Hepatocyte (in vitro differentiated cells): ENCODE results near the gene ABCG2. TPM values are rescaled to one million over a fixed set of nuclear protein-coding genes. Genes with fewer than 3 reads are reported as not detected.

Source experiments
- DNase-seq: peaks from one replicate; pipeline ENCODE4 v3.0.0-alpha.2; 2016; ENCODE audit warnings: low spot score
- H2AFZ ChIP-seq: fragments of 200-600 bp; sonication (generic); 2 replicates; pipeline ENCODE4 v1.6.0; 2016; ENCODE audit warnings: antibody characterized with exemption, mild to moderate bottlenecking
- H3K27ac ChIP-seq: fragments of 200-600 bp; sonication (generic); 2 replicates; pipeline ENCODE4 v1.5.1; 2016; ENCODE audit warnings: mild to moderate bottlenecking
- H3K27me3 ChIP-seq: fragments of 200-600 bp; sonication (generic); 2 replicates; pipeline ENCODE4 v1.6.1; 2016
- H3K36me3 ChIP-seq: fragments of 200-600 bp; sonication (generic); replicated peaks from 2 replicates; pipeline ENCODE4 v1.5.1; 2016; ENCODE audit warnings: low read depth; ENCODE audit not compliant: insufficient read depth
- H3K4me1 ChIP-seq: fragments of 200-600 bp; sonication (generic); 2 replicates; pipeline ENCODE4 v1.5.1; 2016; ENCODE audit warnings: mild to moderate bottlenecking, moderate library complexity; ENCODE audit not compliant: insufficient read depth
- H3K4me2 ChIP-seq: fragments of 200-600 bp; sonication (generic); 2 replicates; pipeline ENCODE4 v1.6.0; 2016
- H3K4me3 ChIP-seq: fragments of 200-600 bp; sonication (generic); 2 replicates; pipeline ENCODE4 v1.5.1; 2016; ENCODE audit warnings: mild to moderate bottlenecking
- H3K79me2 ChIP-seq: fragments of 200-600 bp; sonication (generic); 2 replicates; pipeline ENCODE4 v1.6.0; 2017; ENCODE audit warnings: mild to moderate bottlenecking
- H3K9me2 ChIP-seq: fragments of 200-600 bp; sonication (generic); replicated peaks from 2 replicates; pipeline ENCODE4 v1.6.0; 2017; ENCODE audit warnings: mild to moderate bottlenecking; ENCODE audit not compliant: insufficient read depth
- H3K9me3 ChIP-seq: fragments of 200-600 bp; sonication (generic); 2 replicates; pipeline ENCODE4 v1.5.1; 2016; ENCODE audit warnings: low read depth, mild to moderate bottlenecking
- H4K20me1 ChIP-seq: fragments of 200-600 bp; sonication (generic); 2 replicates; pipeline ENCODE4 v1.6.0; 2016; ENCODE audit warnings: mild to moderate bottlenecking; ENCODE audit not compliant: insufficient read depth, poor library complexity, severe bottlenecking
- CTCF ChIP-seq: fragments of 200-600 bp; sonication (generic); IDR thresholded peaks from 2 replicates; pipeline ENCODE4 v1.5.1; 2016; ENCODE audit warnings: antibody characterized with exemption, mild to moderate bottlenecking; ENCODE audit not compliant: poor library complexity
- EZH2 ChIP-seq: fragments of 200-600 bp; sonication (generic); IDR thresholded peaks from 2 replicates; pipeline ENCODE4 v1.6.1; 2016; ENCODE audit warnings: antibody characterized with exemption, mild to moderate bottlenecking, borderline replicate concordance
- EZH2phosphoT487 ChIP-seq: fragments of 200-600 bp; sonication (generic); IDR thresholded peaks from one replicate; pipeline ENCODE4 v1.6.1; 2018; ENCODE audit warnings: antibody characterized with exemption, mild to moderate bottlenecking, low read depth, moderate library complexity; ENCODE audit not compliant: unreplicated experiment, severe bottlenecking
- WGBS: methylation state at CpG from one replicate; pipeline ENCODE4 v1.1.6; 2016; ENCODE audit warnings: low lambda C conversion rate; ENCODE audit errors: missing lambda C conversion rate; 5-methylcytosine and 5-hydroxymethylcytosine counted together
- polyA plus RNA-seq: library from polyadenylated mRNA; unstranded; fragments of >200 nt; fragmentation: Nextera tagmentation; extraction: Ambion mirVana; gene quantifications from 2 replicates; pipeline ENCODE4 v1.2.1, GENCODE V29; 2016
- total RNA-seq: library from RNA; depleted of rRNA; stranded (reverse); fragments of >200 nt; gene quantifications from 2 replicates; pipeline ENCODE4 v1.2.3, GENCODE V29; 2014

ABCG2 gene
- total and polyA plus RNA-seq, 2 experiments from 2014 or later: 3.7 to 11.6 TPM

GRCh38 chr4:88146891-88147290 lies 11.5 kb downstream of the ABCG2 start:
- Histone ChIP-seq H3K4me3 (no peak overlapping the region), H4K20me1 (no peaks in the 10 kb centered on the region), H3K9me3 (no peaks in the 10 kb centered on the region), H3K9me2 (no peaks in the 10 kb centered on the region), H3K4me2 (no peak overlapping the region), H2AFZ (no peak overlapping the region), H3K27ac (peak overlapping the region; percentile 59), H3K79me2 (no peaks in the 10 kb centered on the region), H3K4me1 (peaks cover 27% of the 10 kb centered on the region), H3K36me3 (no peaks in the 10 kb centered on the region), H3K27me3 (no peaks in the 10 kb centered on the region)
- no peak for DNase-seq
- no peak for TF ChIP-seq EZH2phosphoT487
- no peak for TF ChIP-seq CTCF
- no peak for TF ChIP-seq EZH2

- no peaks in the 10 kb centered on the region for H3K36me3 ChIP-seq
- H3K9me3 ChIP-seq: no peaks in the 10 kb centered on the region
- H4K20me1 ChIP-seq: no peaks in the 10 kb centered on the region
- H3K4me2 ChIP-seq: no peak overlapping the region
- no peaks in the 10 kb centered on the region for H3K9me2 ChIP-seq
- TF ChIP-seq EZH2phosphoT487: no peak
- TF ChIP-seq EZH2: no peak
- no peak for TF ChIP-seq CTCF
- WGBS: 46% methylated on average over 3 of the region's 3 CpGs
- H3K4me3 ChIP-seq: no peak overlapping the region
- no peaks in the 10 kb centered on the region for H3K79me2 ChIP-seq
- H2AFZ ChIP-seq: no peak overlapping the region
- H3K27me3 ChIP-seq: no peaks in the 10 kb centered on the region
- peaks cover 27% of the 10 kb centered on the region for H3K4me1 ChIP-seq
- peak overlapping the region; percentile 82 for H3K27ac ChIP-seq
- peak; percentile 63 for DNase-seq
Observed at GRCh38 chr4:88144866-88145300, 13.6 kb downstream of the ABCG2 start.

GRCh38 chr4:88144048-88144447 lies 14.4 kb downstream of the ABCG2 start:
- H3K4me1 ChIP-seq: peaks cover 27% of the 10 kb centered on the region
- H3K27me3 ChIP-seq: no peaks in the 10 kb centered on the region
- H3K36me3 ChIP-seq: no peaks in the 10 kb centered on the region
- H3K4me3 ChIP-seq: no peak overlapping the region
- H3K79me2 ChIP-seq: no peaks in the 10 kb centered on the region
- H3K9me3 ChIP-seq: no peaks in the 10 kb centered on the region
- 89% methylated on average over 5 of the region's 5 CpGs for WGBS
- H4K20me1 ChIP-seq: no peaks in the 10 kb centered on the region
- no peak overlapping the region for H2AFZ ChIP-seq
- no peaks in the 10 kb centered on the region for H3K9me2 ChIP-seq
- H3K4me2 ChIP-seq: peak overlapping the region; percentile 2
- TF ChIP-seq EZH2phosphoT487: no peak
- no peak for TF ChIP-seq CTCF
- no peak for TF ChIP-seq EZH2
- no peak for DNase-seq
- peak overlapping the region; percentile 81 for H3K27ac ChIP-seq

- TF ChIP-seq EZH2phosphoT487 (no peak), CTCF (no peak), EZH2 (no peak)
- H3K9me3 ChIP-seq: no peaks in the 10 kb centered on the region
- no peaks in the 10 kb centered on the region for H3K27me3 ChIP-seq
- peaks cover 22% of the 10 kb centered on the region for H3K4me1 ChIP-seq
- no peak overlapping the region for H3K4me3 ChIP-seq
- no peaks in the 10 kb centered on the region for H3K36me3 ChIP-seq
- H3K27ac ChIP-seq: peak overlapping the region; percentile 81
- peak; percentile 54 for DNase-seq
- no peaks in the 10 kb centered on the region for H4K20me1 ChIP-seq
- peak overlapping the region; percentile 2 for H3K4me2 ChIP-seq
- H2AFZ ChIP-seq: no peak overlapping the region
- no peaks in the 10 kb centered on the region for H3K9me2 ChIP-seq
- WGBS: 38% methylated on average over 2 of the region's 2 CpGs
- H3K79me2 ChIP-seq: no peaks in the 10 kb centered on the region
Observed at GRCh38 chr4:88143504-88143903, 14.9 kb downstream of the ABCG2 start.
